CD14-positive monocyte (primary cell): Measurements from ENCODE around the gene SPCS3. TPM values are rescaled to one million over a fixed set of nuclear protein-coding genes. Genes with fewer than 3 reads are reported as not detected.
"Not testable (repeated sequence)": the region's sequence is repeated elsewhere in the genome, so short reads cannot be mapped to it uniquely, and the experiment has no call there.

Experiments
- DNase-seq, 3 donors: peaks; one replicate each; pipeline ENCODE4 v3.0.0-alpha.2; 2011 to 2022
- H2AFZ ChIP-seq: 2 replicates; pipeline ENCODE4 v1.6.0; 2012; ENCODE audit warnings: mild to moderate bottlenecking, low read depth, low read length, inconsistent platforms; ENCODE audit not compliant: insufficient read depth, poor library complexity, severe bottlenecking
- H3K27ac ChIP-seq, 2 donors: 1 replicate in 1 of 2; 2 replicates in 1 of 2; pipeline ENCODE4 v1.5.1; 2012 to 2013; ENCODE audit warnings: low read length in 2 of 2, control low read depth in 1 of 2, inconsistent platforms in 1 of 2, low read depth in 1 of 2, mild to moderate bottlenecking in 1 of 2
- H3K27me3 ChIP-seq, 2 donors: one replicate each; pipeline versions ENCODE4 v1.6.0 to v1.6.1; 2011 to 2013; ENCODE audit warnings: low read length in 2 of 2; ENCODE audit not compliant: control insufficient read depth in 2 of 2, insufficient read depth in 2 of 2
- H3K36me3 ChIP-seq, 2 donors: replicated peaks in 1 of 2; 1 replicate in 1 of 2; 2 replicates in 1 of 2; pipeline versions ENCODE4 v1.5.1 to v1.6.1; 2012 to 2013; ENCODE audit warnings: low read length in 2 of 2, control low read depth in 1 of 2, inconsistent platforms in 1 of 2, mild to moderate bottlenecking in 1 of 2; ENCODE audit not compliant: insufficient read depth in 2 of 2, control insufficient read depth in 1 of 2
- H3K4me1 ChIP-seq, 2 donors: 1 replicate in 1 of 2; 2 replicates in 1 of 2; pipeline versions ENCODE4 v1.5.1 to v1.6.1; 2012 to 2013; ENCODE audit warnings: low read length in 2 of 2, control low read depth in 1 of 2, inconsistent platforms in 1 of 2, mild to moderate bottlenecking in 1 of 2, moderate library complexity in 1 of 2; ENCODE audit not compliant: insufficient read depth in 2 of 2, control insufficient read depth in 1 of 2
- H3K4me2 ChIP-seq: replicated peaks from 2 replicates; pipeline ENCODE3; 2012; ENCODE audit warnings: low read length, moderate library complexity, mild to moderate bottlenecking; ENCODE audit not compliant: poor library complexity, severe bottlenecking; ENCODE audit errors: extremely low read depth
- H3K4me3 ChIP-seq, 3 experiments: fragments of 200-600 bp in 1 of 3; sonication (generic) in 1 of 3; replicated peaks in 1 of 3; 1 replicate in 2 of 3; 2 replicates in 1 of 3; pipeline ENCODE4 v1.5.1; 2011 to 2013; ENCODE audit warnings: low read length in 3 of 3, mild to moderate bottlenecking in 3 of 3, control low read depth in 2 of 3, low read depth in 2 of 3, inconsistent platforms in 1 of 3, moderate library complexity in 1 of 3
- H3K79me2 ChIP-seq: 2 replicates; pipeline ENCODE4 v1.6.0; 2012; ENCODE audit warnings: mild to moderate bottlenecking, control low read depth, inconsistent platforms, low read length, moderate library complexity; ENCODE audit not compliant: insufficient read depth
- H3K9ac ChIP-seq: 2 replicates; pipeline ENCODE4 v1.6.0; 2017; ENCODE audit warnings: low read length, mild to moderate bottlenecking; ENCODE audit not compliant: insufficient read depth, poor library complexity, severe bottlenecking
- H3K9me3 ChIP-seq, 2 donors: replicated peaks in 1 of 2; 1 replicate in 1 of 2; 2 replicates in 1 of 2; pipeline versions ENCODE4 v1.5.1 to v1.6.1; 2012 to 2013; ENCODE audit warnings: low read length in 2 of 2, control low read depth in 1 of 2; ENCODE audit not compliant: control insufficient read depth in 1 of 2, insufficient read depth in 1 of 2
- H4K20me1 ChIP-seq: 2 replicates; pipeline ENCODE4 v1.6.0; 2012; ENCODE audit warnings: mild to moderate bottlenecking, low read length, control low read depth, moderate library complexity; ENCODE audit not compliant: insufficient read depth
- H3K27ac Mint-ChIP-seq, 7 donors: one replicate each; pipeline ENCODE4 v1.8.0; 2020; ENCODE audit warnings: mild to moderate bottlenecking in 7 of 7, mixed read lengths in 7 of 7, moderate library complexity in 6 of 7, inconsistent platforms in 2 of 7
- H3K27me3 Mint-ChIP-seq, 3 donors: one replicate each; pipeline ENCODE4 v1.8.0; 2021 to 2022; ENCODE audit warnings: low read depth in 3 of 3, mild to moderate bottlenecking in 3 of 3, mixed read lengths in 3 of 3, moderate library complexity in 3 of 3, inconsistent platforms in 1 of 3
- H3K36me3 Mint-ChIP-seq, 2 donors: one replicate each; pipeline ENCODE4 v1.8.0; 2020; ENCODE audit warnings: mixed read lengths in 2 of 2, inconsistent platforms in 1 of 2, mild to moderate bottlenecking in 1 of 2
- H3K4me1 Mint-ChIP-seq: one replicate; pipeline ENCODE4 v1.8.0; 2020; ENCODE audit warnings: mild to moderate bottlenecking, mixed read lengths
- H3K4me3 Mint-ChIP-seq, 2 donors: one replicate each; pipeline ENCODE4 v1.8.0; 2020; ENCODE audit warnings: mild to moderate bottlenecking in 2 of 2, mixed read lengths in 2 of 2, moderate library complexity in 1 of 2
- H3K9me3 Mint-ChIP-seq, 7 donors: one replicate each; pipeline ENCODE4 v1.8.0; 2020 to 2022; ENCODE audit warnings: mixed read lengths in 7 of 7, mild to moderate bottlenecking in 6 of 7, moderate library complexity in 6 of 7, inconsistent platforms in 2 of 7
- WGBS: methylation state at CpG from one replicate; pipeline ENCODE4 v1.1.5; 2013; ENCODE audit warnings: missing lambda C conversion rate; ENCODE audit not compliant: insufficient coverage; 5-methylcytosine and 5-hydroxymethylcytosine counted together
- intact Hi-C, 2 donors: fragments of 100-400 bp; cut with micrococcal nuclease; formaldehyde crosslinking; loops; one replicate each; pipeline versions ENCODE4 v1.15.0 to v1.15.1; 2023
- polyA plus RNA-seq, 3 donors: library from polyadenylated mRNA; depleted of rRNA in 1 of 3; unstranded in 2 of 3; stranded (reverse) in 1 of 3; fragments of 300-500 nt in 2 of 3; fragments of >200 nt in 1 of 3; fragmentation: Illumina TruSeq in 2 of 3; gene quantifications; 1 replicate in 2 of 3; 2 replicates in 1 of 3; pipeline ENCODE4 v1.2.3, GENCODE V29; 2012 to 2021
- TF ChIP-seq, protein P1 (sequence below): fragments of 200-600 bp; IDR thresholded peaks from one replicate; pipeline ENCODE4 v1.8.0; 2022; ENCODE audit warnings: antibody characterized with exemption, mild to moderate bottlenecking

SPCS3 gene
- polyA plus RNA-seq, 3 donors = 50.4 to 112 (median 107) TPM

DNA sequence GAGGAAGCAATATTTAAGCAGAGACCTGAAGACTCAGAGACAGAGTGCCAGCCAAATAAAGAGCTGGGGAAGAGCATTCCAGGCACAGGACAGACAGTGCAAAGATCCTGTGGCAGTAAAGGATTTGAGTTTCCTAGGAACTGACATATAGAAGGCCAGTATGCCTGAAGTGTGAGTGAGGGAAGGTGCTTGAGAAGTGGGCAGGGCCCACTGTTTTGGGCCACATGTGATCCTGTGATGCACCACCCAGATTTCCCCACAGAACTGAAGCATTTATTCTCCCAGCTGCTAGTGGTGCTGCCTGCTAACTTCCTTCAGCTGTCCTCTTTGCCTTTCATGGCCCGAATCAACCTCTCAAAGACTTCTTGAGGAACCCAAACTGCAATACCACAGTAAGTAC, 26.8 kb upstream of the SPCS3 start:
- no CpG with 5 or more reads among the region's 1 CpG for WGBS
- peaks cover 0 to 3% (median 0%) of the 10 kb centered on the region in 7 donors for H3K9me3 Mint-ChIP-seq
- TF ChIP-seq, protein P1, sequence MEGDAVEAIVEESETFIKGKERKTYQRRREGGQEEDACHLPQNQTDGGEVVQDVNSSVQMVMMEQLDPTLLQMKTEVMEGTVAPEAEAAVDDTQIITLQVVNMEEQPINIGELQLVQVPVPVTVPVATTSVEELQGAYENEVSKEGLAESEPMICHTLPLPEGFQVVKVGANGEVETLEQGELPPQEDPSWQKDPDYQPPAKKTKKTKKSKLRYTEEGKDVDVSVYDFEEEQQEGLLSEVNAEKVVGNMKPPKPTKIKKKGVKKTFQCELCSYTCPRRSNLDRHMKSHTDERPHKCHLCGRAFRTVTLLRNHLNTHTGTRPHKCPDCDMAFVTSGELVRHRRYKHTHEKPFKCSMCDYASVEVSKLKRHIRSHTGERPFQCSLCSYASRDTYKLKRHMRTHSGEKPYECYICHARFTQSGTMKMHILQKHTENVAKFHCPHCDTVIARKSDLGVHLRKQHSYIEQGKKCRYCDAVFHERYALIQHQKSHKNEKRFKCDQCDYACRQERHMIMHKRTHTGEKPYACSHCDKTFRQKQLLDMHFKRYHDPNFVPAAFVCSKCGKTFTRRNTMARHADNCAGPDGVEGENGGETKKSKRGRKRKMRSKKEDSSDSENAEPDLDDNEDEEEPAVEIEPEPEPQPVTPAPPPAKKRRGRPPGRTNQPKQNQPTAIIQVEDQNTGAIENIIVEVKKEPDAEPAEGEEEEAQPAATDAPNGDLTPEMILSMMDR = no peak
- no peaks in the 10 kb centered on the region for H3K36me3 ChIP-seq
- no peak overlapping the region for H2AFZ ChIP-seq
- H3K4me3 ChIP-seq = no peak overlapping the region
- H3K36me3 Mint-ChIP-seq = no peaks in the 10 kb centered on the region
- H3K4me2 ChIP-seq = no peak overlapping the region
- no peak overlapping the region for H3K9ac ChIP-seq
- no peak for DNase-seq
- no peaks in the 10 kb centered on the region for H3K79me2 ChIP-seq
- peaks cover 0 to 5% (median 2%) of the 10 kb centered on the region in 3 donors for H3K27me3 Mint-ChIP-seq
- no peak overlapping the region for H3K27ac ChIP-seq
- intact Hi-C loops = no loop called here
- no peaks in the 10 kb centered on the region for H3K4me1 Mint-ChIP-seq
- H3K27ac Mint-ChIP-seq = no peak overlapping the region
- H3K4me1 ChIP-seq = no peaks in the 10 kb centered on the region
- H4K20me1 ChIP-seq = no peaks in the 10 kb centered on the region
- H3K4me3 Mint-ChIP-seq = no peak overlapping the region
- no peaks in the 10 kb centered on the region for H3K27me3 ChIP-seq
- no peaks in the 10 kb centered on the region for H3K9me3 ChIP-seq

DNA sequence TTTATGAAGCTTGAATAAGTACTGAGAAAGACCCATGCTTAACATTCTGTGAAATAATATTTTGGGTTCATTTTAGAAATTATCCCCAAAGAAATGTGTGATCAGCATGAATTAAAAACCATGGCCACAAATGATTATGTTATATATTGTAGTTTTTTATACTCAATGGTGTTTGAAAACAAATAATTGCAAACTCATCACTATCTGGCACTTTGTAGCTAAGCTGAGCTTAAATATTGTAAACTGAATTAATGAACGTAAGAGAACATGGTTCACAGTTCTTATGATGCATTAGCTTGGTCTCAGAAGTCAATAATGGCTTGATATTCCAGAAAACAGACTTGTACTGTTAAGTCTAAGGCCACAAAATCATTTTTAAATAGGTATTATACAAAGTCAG, 26.1 kb upstream of the SPCS3 start:
- H3K4me3 Mint-ChIP-seq = no peak overlapping the region
- TF ChIP-seq, protein P1 = no peak
- peaks cover 0 to 5% (median 0%) of the 10 kb centered on the region in 3 donors for H3K27me3 Mint-ChIP-seq
- H2AFZ ChIP-seq = no peak overlapping the region
- H3K27ac Mint-ChIP-seq = no peak overlapping the region
- H3K79me2 ChIP-seq = no peaks in the 10 kb centered on the region
- no peak for DNase-seq
- H3K4me1 Mint-ChIP-seq = no peaks in the 10 kb centered on the region
- H3K4me1 ChIP-seq = no peaks in the 10 kb centered on the region
- H4K20me1 ChIP-seq = no peaks in the 10 kb centered on the region
- no peak overlapping the region for H3K4me2 ChIP-seq
- no peaks in the 10 kb centered on the region for H3K36me3 ChIP-seq
- WGBS = no CpG with 5 or more reads among the region's 1 CpG
- H3K27ac ChIP-seq = no peak overlapping the region
- peaks cover 0 to 3% (median 0%) of the 10 kb centered on the region in 7 donors for H3K9me3 Mint-ChIP-seq
- no peaks in the 10 kb centered on the region for H3K27me3 ChIP-seq
- H3K9me3 ChIP-seq = no peaks in the 10 kb centered on the region
- no peak overlapping the region for H3K9ac ChIP-seq
- no peaks in the 10 kb centered on the region for H3K36me3 Mint-ChIP-seq
- no peak overlapping the region for H3K4me3 ChIP-seq
- intact Hi-C loops = no loop called here

DNA sequence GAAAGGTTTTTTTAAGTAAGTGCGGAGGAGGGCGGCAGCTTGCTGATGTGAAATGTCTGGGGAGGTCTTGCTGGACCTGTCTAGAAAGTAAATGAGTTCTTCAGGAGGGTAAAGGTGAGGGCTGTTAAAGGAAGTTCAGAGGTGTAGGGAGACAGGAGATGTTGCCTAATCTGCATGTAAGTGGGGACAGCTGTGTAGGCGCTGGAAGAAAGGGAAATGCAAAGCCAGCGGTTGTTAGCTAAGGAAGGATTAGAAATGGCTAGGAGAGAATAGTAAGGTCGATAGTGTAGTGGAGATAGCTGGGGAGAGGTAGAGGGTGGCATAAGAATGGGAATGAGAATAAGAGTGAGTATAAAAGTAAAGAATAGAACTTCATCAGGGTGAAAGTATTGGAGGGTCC, 23.9 kb upstream of the SPCS3 start:
- DNase-seq, H3K27me3 Mint-ChIP-seq, H3K4me1 ChIP-seq, H3K9me3 Mint-ChIP-seq, H2AFZ ChIP-seq, H3K27ac Mint-ChIP-seq, H3K4me1 Mint-ChIP-seq, H3K9ac ChIP-seq, H3K36me3 Mint-ChIP-seq, H3K9me3 ChIP-seq, H3K79me2 ChIP-seq, H4K20me1 ChIP-seq, H3K4me3 Mint-ChIP-seq, H3K36me3 ChIP-seq, H3K4me2 ChIP-seq, intact Hi-C loops, H3K27me3 ChIP-seq, H3K27ac ChIP-seq, H3K4me3 ChIP-seq: not testable (repeated sequence)
- 85% methylated on average over 5 of the region's 5 CpGs for WGBS
